IMR-90 (cell line): ENCODE measurements around the gene CAPZA1. TPM values are rescaled to one million over a fixed set of nuclear protein-coding genes. Genes with fewer than 3 reads are reported as not detected.

ENCODE experiments used
- ATAC-seq: fragments of 200-7000 bp; cut with Tn5 transposase; 2 replicates; pipeline ENCODE4 v1.9.1; 2020; ENCODE audit warnings: low read depth, mild to moderate bottlenecking, moderate library complexity
- BruUV-seq: library from RNA; stranded (reverse); fragments of 400-500 nt; replicated peaks from 2 replicates; lab custom pipeline; 2021; lab: Mats Ljungman, UMichigan
- CTCF ChIA-PET: fragments of 300-600 bp; formaldehyde crosslinking; extraction: SDS; loops from one replicate; lab custom pipeline; 2021; ENCODE audit warnings: antibody characterized with exemption; lab: Yijun Ruan, JAX
- POLR2A ChIA-PET: fragments of 300-600 bp; sonication (Branson Sonifier 250); formaldehyde crosslinking; loops from one replicate; lab custom pipeline; 2022; ENCODE audit warnings: antibody characterized with exemption; ENCODE audit not compliant: unreplicated experiment; lab: Charles Lee
- DNase-seq: peaks from one replicate; pipeline ENCODE4 v3.0.0; 2013
- H2AFZ ChIP-seq: replicated peaks from 2 replicates; pipeline ENCODE3; 2013; ENCODE audit warnings: low read length, mild to moderate bottlenecking; ENCODE audit not compliant: poor library complexity
- H2AK5ac ChIP-seq: 2 replicates; pipeline ENCODE4 v1.6.1; 2013; ENCODE audit warnings: low read depth, low read length, inconsistent platforms
- H2AK9ac ChIP-seq: replicated peaks from 2 replicates; pipeline ENCODE3; 2013; ENCODE audit warnings: mild to moderate bottlenecking, low read depth, low read length, moderate library complexity; ENCODE audit not compliant: poor library complexity
- H2BK120ac ChIP-seq: 2 replicates; pipeline ENCODE4 v1.6.1; 2013; ENCODE audit warnings: low read depth, low read length, inconsistent platforms
- H2BK15ac ChIP-seq: 3 replicates; pipeline ENCODE4 v1.6.1; 2013; ENCODE audit warnings: low read depth, low read length, inconsistent platforms
- H2BK20ac ChIP-seq: 2 replicates; pipeline ENCODE4 v1.6.1; 2013; ENCODE audit warnings: low read depth, mild to moderate bottlenecking, inconsistent platforms, low read length, moderate library complexity
- H2BK5ac ChIP-seq: 2 replicates; pipeline ENCODE4 v1.6.1; 2013; ENCODE audit warnings: mild to moderate bottlenecking, low read depth, low read length, inconsistent platforms; ENCODE audit not compliant: poor library complexity, severe bottlenecking
- H3K14ac ChIP-seq: replicated peaks from 2 replicates; pipeline ENCODE4 v1.6.1; 2013; ENCODE audit warnings: low read depth, low read length, inconsistent platforms
- H3K18ac ChIP-seq: 2 replicates; pipeline ENCODE4 v1.6.1; 2013; ENCODE audit warnings: low read depth, low read length, control low read depth
- H3K23ac ChIP-seq: 2 replicates; pipeline ENCODE4 v1.6.1; 2013; ENCODE audit warnings: low read depth, low read length, inconsistent platforms
- H3K27ac ChIP-seq: 2 replicates; pipeline ENCODE4 v1.5.1; 2013; ENCODE audit warnings: mild to moderate bottlenecking, control low read depth, low read length; ENCODE audit not compliant: insufficient read depth
- H3K27me3 ChIP-seq: 2 replicates; pipeline ENCODE4 v1.6.1; 2013; ENCODE audit warnings: low read length; ENCODE audit not compliant: control insufficient read depth, insufficient read depth
- H3K36me3 ChIP-seq: 2 replicates; pipeline ENCODE4 v1.6.1; 2013; ENCODE audit warnings: low read length, mixed read lengths; ENCODE audit not compliant: control insufficient read depth, insufficient read depth
- H3K4ac ChIP-seq: 2 replicates; pipeline ENCODE4 v1.6.1; 2013; ENCODE audit warnings: low read depth, low read length, inconsistent platforms
- H3K4me1 ChIP-seq: 2 replicates; pipeline ENCODE4 v1.6.1; 2013; ENCODE audit warnings: low read length, mixed read lengths; ENCODE audit not compliant: control insufficient read depth, insufficient read depth
- H3K4me2 ChIP-seq: 2 replicates; pipeline ENCODE4 v1.6.1; 2013; ENCODE audit warnings: low read depth, mild to moderate bottlenecking, control low read depth, low read length, moderate library complexity
- H3K4me3 ChIP-seq: 2 replicates; pipeline ENCODE4 v1.5.1; 2013; ENCODE audit warnings: low read depth, mild to moderate bottlenecking, control low read depth, low read length, moderate library complexity; ENCODE audit not compliant: insufficient read depth
- H3K56ac ChIP-seq: 2 replicates; pipeline ENCODE4 v1.6.1; 2013; ENCODE audit warnings: low read length, inconsistent platforms; ENCODE audit not compliant: insufficient read depth; ENCODE audit errors: extremely low read depth
- H3K79me1 ChIP-seq, 2 experiments: 2 replicates each; pipeline ENCODE4 v1.6.1; 2013; ENCODE audit warnings: low read length in 2 of 2, inconsistent platforms in 1 of 2, low read depth in 1 of 2
- H3K9ac ChIP-seq: 2 replicates; pipeline ENCODE4 v1.6.1; 2013; ENCODE audit warnings: low read depth, low read length, control low read depth
- H3K9me1 ChIP-seq: 2 replicates; pipeline ENCODE4 v1.6.1; 2013; ENCODE audit warnings: low read length, inconsistent platforms; ENCODE audit not compliant: insufficient read depth
- H3K9me3 ChIP-seq: 2 replicates; pipeline ENCODE4 v1.6.1; 2013; ENCODE audit warnings: low read length; ENCODE audit not compliant: control insufficient read depth, insufficient read depth
- H4K20me1 ChIP-seq: 2 replicates; pipeline ENCODE4 v1.6.1; 2013; ENCODE audit warnings: low read length, inconsistent platforms; ENCODE audit not compliant: insufficient read depth
- H4K5ac ChIP-seq: 2 replicates; pipeline ENCODE4 v1.6.1; 2013; ENCODE audit warnings: mild to moderate bottlenecking, low read depth, low read length, control low read depth
- H4K8ac ChIP-seq, 2 experiments: 2 replicates each; pipeline ENCODE4 v1.6.1; 2013; ENCODE audit warnings: low read depth in 2 of 2, low read length in 2 of 2, control low read depth in 1 of 2, inconsistent platforms in 1 of 2
- H4K91ac ChIP-seq: 2 replicates; pipeline ENCODE4 v1.6.1; 2013; ENCODE audit warnings: low read depth, low read length, inconsistent platforms; ENCODE audit not compliant: insufficient read depth
- BHLHE40 ChIP-seq: fragments of 150-350 bp; IDR thresholded peaks from 2 replicates; pipeline ENCODE4 v1.6.1; 2016; ENCODE audit warnings: mild to moderate bottlenecking, low read depth, low read length
- CHD1 ChIP-seq: IDR thresholded peaks from 2 replicates; pipeline ENCODE4 v1.6.1; 2012; ENCODE audit warnings: low read depth, low read length, improper control_type of control experiment
- ELK1 ChIP-seq: fragments of 150-350 bp; IDR thresholded peaks from 2 replicates; pipeline ENCODE4 v1.6.1; 2016; ENCODE audit warnings: low read depth, mild to moderate bottlenecking, low read length, moderate library complexity, borderline replicate concordance
- FOS ChIP-seq: fragments of 150-350 bp; IDR thresholded peaks from 2 replicates; pipeline ENCODE4 v1.6.1; 2016; ENCODE audit warnings: low read depth, low read length
- MAZ ChIP-seq: IDR thresholded peaks from 2 replicates; pipeline ENCODE4 v1.6.1; 2012; ENCODE audit warnings: low read depth, mild to moderate bottlenecking, low read length, improper control_type of control experiment, moderate library complexity, borderline replicate concordance
- MXI1 ChIP-seq: IDR thresholded peaks from 2 replicates; pipeline ENCODE4 v1.6.1; 2012; ENCODE audit warnings: low read depth, mild to moderate bottlenecking, low read length, moderate library complexity, borderline replicate concordance
- NFE2L2 ChIP-seq: fragments of 150-350 bp; IDR thresholded peaks from 2 replicates; pipeline ENCODE4 v1.6.1; 2016; ENCODE audit warnings: low read depth, mild to moderate bottlenecking, low read length
- POLR2A ChIP-seq: IDR thresholded peaks from 2 replicates; pipeline ENCODE4 v1.6.1; 2012; ENCODE audit warnings: mild to moderate bottlenecking, low read depth, low read length
- RCOR1 ChIP-seq: IDR thresholded peaks from 2 replicates; pipeline ENCODE4 v1.6.1; 2012; ENCODE audit warnings: mild to moderate bottlenecking, low read length, improper control_type of control experiment; ENCODE audit not compliant: insufficient replicate concordance
- RFX5 ChIP-seq: IDR thresholded peaks from 2 replicates; pipeline ENCODE4 v1.8.0; 2012; ENCODE audit warnings: low read depth, mild to moderate bottlenecking, low read length, moderate library complexity
- SMC3 ChIP-seq: fragments of 150-350 bp; IDR thresholded peaks from 2 replicates; pipeline ENCODE4 v1.6.1; 2016; ENCODE audit warnings: low read depth, mild to moderate bottlenecking, antibody characterized with exemption, low read length, moderate library complexity
- WGBS, 2 experiments: methylation state at CpG; one replicate each; pipeline versions ENCODE4 v1.1.5 to v1.1.7; 2013; ENCODE audit warnings: missing lambda C conversion rate in 2 of 2; ENCODE audit not compliant: insufficient read length in 1 of 2; ENCODE audit errors: extremely low coverage in 2 of 2; 5-methylcytosine and 5-hydroxymethylcytosine counted together
- dilution Hi-C: fragments of 300-500 bp; cut with HindIII; formaldehyde crosslinking; loops from one replicate; pipeline ENCODE4 v1.14.3; 2018; ENCODE audit warnings: low sequenced_read_pairs; ENCODE audit not compliant: unreplicated experiment
- in situ Hi-C: fragments of 300-500 bp; cut with MboI; formaldehyde crosslinking; loops from 3 replicates; pipeline ENCODE4 v1.14.3; 2019; ENCODE audit warnings: low sequenced_read_pairs, inconsistent platforms, mixed read lengths
- intact Hi-C: fragments of 100-400 bp; cut with micrococcal nuclease; formaldehyde crosslinking; loops from 2 replicates; pipeline ENCODE4 v1.10.0; 2022
- polyA plus RNA-seq, 3 experiments: library from polyadenylated mRNA; depleted of rRNA; stranded (reverse); fragments of >200 nt; gene quantifications; 2 replicates each; pipeline ENCODE4 v1.2.3, GENCODE V29; 2012; ENCODE audit warnings: low replicate concordance in 1 of 3
- total RNA-seq: library from RNA; depleted of rRNA; stranded (reverse); fragments of >200 nt; gene quantifications from 2 replicates; pipeline ENCODE4 v1.2.3, GENCODE V29; 2012

CAPZA1 gene
- total and polyA plus RNA-seq, 2 of the 4 experiments (the other 2 are of a cell fraction) = 108 to 262 TPM

DNA sequence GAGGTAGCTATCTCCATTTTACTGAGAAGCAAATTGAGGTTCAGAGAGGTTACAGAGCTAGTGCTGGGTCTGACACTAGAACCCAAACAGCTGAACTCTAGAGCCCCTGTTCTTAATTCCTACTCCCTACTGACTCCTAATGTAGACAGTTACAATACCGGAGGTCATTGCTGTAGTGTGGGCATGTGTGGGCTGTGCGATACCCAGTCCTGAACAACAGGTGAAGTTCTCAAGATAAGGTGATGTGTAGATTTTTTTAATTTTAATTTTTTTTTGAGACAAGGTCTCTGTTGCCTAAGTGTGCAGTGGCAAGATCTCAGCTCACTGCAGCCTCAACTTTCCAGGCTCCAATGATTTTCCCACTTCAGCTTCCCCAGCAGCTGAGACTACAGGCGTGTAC is 88.9 kb downstream of the CAPZA1 start:
- Histone ChIP-seq H3K9ac (no peak overlapping the region), H3K4ac (no peak overlapping the region), H3K36me3 (peaks cover 3% of the 10 kb centered on the region), H2AK5ac (no peak overlapping the region), H4K5ac (no peak overlapping the region), H3K27me3 (no peaks in the 10 kb centered on the region; the same call in 1 of the 2 replicates), H4K91ac (no peak overlapping the region), H3K27ac (no peak overlapping the region), H3K23ac (no peak overlapping the region), H3K18ac (no peak overlapping the region), H3K9me3 (no peaks in the 10 kb centered on the region), H2BK120ac (no peak overlapping the region), H4K20me1 (peaks cover 24% of the 10 kb centered on the region), H2AK9ac (no peak overlapping the region), H3K56ac (no peak overlapping the region), H2AFZ (no peak overlapping the region), H2BK20ac (no peak overlapping the region), H3K9me1 (peaks cover 9% of the 10 kb centered on the region; the same call in 1 of the 2 replicates), H2BK15ac (no peak overlapping the region), H4K8ac (no peak overlapping the region), H3K79me1 (peaks cover 4 to 27% of the 10 kb centered on the region in 2 experiments; a peak in 3 of 4 replicates), H3K4me2 (no peak overlapping the region), H3K14ac (no peak overlapping the region), H3K4me3 (no peak overlapping the region), H3K4me1 (peaks cover 13% of the 10 kb centered on the region), H2BK5ac (no peak overlapping the region)
- CTCF ChIA-PET = interaction anchor here (0.7 to 2.1 kb wide), 4 partner anchors 34 to 320 kb away, joined by 3 to 8 read pairs (median 4); partner anchors contain the start of gene MOV10
- dilution Hi-C loops (no loop called here), intact Hi-C loops (loop anchor here (5.0 to 10.0 kb wide), 2 partner anchors 191 to 244 kb away; no protein-coding TSS in a partner anchor), in situ Hi-C loops (loop anchor here (5.0 to 25.0 kb wide), 3 partner anchors 204 to 979 kb away; partner anchors contain the start of gene WNT2B)
- POLR2A ChIA-PET = no interaction called here
- no TSS peak for BruUV-seq
- DNase-seq (no peak), ATAC-seq (no peak)
- TF ChIP-seq ELK1 = no peak
- no peak for TF ChIP-seq NFE2L2
- TF ChIP-seq MAZ = no peak
- no peak for TF ChIP-seq FOS
- TF ChIP-seq POLR2A = no peak
- TF ChIP-seq CHD1 = no peak
- TF ChIP-seq SMC3 = no peak
- no peak for TF ChIP-seq MXI1
- no peak for TF ChIP-seq BHLHE40
- TF ChIP-seq RFX5 = no peak
- no peak for TF ChIP-seq RCOR1
- WGBS, 2 experiments = no CpG with 5 or more reads among the region's 3 CpGs
